Measurements from ENCODE around the gene ST3GAL3. TPM values are rescaled to one million over a fixed set of nuclear protein-coding genes. Genes with fewer than 3 reads are reported as not detected.

Gene ST3GAL3
- total and polyA plus RNA-seq, 3 donors from 2014 or later, result 42.9 to 62.0 (median 50.7) TPM

DNA sequence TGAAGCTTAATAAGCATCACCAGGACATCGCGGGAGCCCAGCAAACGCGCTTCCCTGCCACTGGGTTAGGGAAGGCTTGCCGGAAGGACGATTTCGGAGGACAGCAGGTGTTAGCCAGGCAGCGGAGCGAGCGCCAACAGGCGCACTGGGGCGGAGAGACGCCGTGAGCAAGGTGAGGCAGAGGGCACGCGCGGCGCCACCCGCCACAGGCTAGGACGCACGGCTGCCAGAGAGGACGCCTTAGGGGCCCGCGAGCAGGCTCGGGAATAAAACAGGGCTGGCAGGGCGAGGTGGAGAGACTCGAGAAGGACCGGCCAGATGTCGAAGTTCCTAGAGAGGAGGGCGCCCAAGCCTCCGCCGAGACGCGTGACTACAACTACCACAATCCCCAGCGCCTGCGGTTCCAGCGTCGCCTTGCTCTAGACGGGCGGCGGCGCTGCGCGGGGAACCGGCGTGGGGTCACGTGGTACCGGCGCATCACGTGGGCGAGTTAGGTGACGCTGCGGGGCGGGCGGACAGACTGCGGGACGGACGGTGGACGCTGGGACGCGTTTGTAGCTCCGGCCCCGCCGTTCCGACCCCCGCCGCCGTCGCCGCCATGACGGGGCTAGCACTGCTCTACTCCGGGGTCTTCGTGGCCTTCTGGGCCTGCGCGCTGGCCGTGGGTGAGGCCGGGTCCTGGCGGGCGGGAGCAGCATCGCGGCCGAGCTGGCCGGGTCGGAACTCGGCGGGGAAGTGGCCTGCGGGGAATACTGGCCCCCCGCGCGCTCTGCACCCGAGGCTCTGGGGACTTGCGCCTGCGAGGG lies 267.3 kb downstream of the ST3GAL3 start, which contains the start of gene ATP6V0B:
Gene ATP6V0B (plus strand): TSS at position 518 of the 806 bp plus-strand sequence. CDS start 81 bp downstream, at position 599.
- 0% methylated on average over 14 to 91 of the region's 93 CpGs for WGBS, 2 donors
- peaks cover 32% of the 10 kb centered on the region for H3K4me1 ChIP-seq
- H3K27me3 ChIP-seq, result no peaks in the 10 kb centered on the region
- DNase-seq, result peak; percentile 98
- intact Hi-C loops (cut with DNase I; ENCODE audit: low total_unique reads), result no loop called here
- H3K36me3 ChIP-seq (ENCODE audit: low read depth, missing control alignments), result no peaks in the 10 kb centered on the region
- peak; percentile 87 for TF ChIP-seq POLR2A (IDR thresholded peaks at IDR 0.05)
- TF ChIP-seq, protein P1, sequence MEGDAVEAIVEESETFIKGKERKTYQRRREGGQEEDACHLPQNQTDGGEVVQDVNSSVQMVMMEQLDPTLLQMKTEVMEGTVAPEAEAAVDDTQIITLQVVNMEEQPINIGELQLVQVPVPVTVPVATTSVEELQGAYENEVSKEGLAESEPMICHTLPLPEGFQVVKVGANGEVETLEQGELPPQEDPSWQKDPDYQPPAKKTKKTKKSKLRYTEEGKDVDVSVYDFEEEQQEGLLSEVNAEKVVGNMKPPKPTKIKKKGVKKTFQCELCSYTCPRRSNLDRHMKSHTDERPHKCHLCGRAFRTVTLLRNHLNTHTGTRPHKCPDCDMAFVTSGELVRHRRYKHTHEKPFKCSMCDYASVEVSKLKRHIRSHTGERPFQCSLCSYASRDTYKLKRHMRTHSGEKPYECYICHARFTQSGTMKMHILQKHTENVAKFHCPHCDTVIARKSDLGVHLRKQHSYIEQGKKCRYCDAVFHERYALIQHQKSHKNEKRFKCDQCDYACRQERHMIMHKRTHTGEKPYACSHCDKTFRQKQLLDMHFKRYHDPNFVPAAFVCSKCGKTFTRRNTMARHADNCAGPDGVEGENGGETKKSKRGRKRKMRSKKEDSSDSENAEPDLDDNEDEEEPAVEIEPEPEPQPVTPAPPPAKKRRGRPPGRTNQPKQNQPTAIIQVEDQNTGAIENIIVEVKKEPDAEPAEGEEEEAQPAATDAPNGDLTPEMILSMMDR (IDR thresholded peaks at IDR 0.05), result peak in 2 of 3 experiments; percentile 35 to 58
- peak within 1 kb of the TSS; percentile 76 to 89 for H3K27ac ChIP-seq
- peak within 1 kb of the TSS; percentile 87 to 89 for H3K4me3 ChIP-seq
- no peaks in the 10 kb centered on the region for H3K9me3 ChIP-seq

DNA sequence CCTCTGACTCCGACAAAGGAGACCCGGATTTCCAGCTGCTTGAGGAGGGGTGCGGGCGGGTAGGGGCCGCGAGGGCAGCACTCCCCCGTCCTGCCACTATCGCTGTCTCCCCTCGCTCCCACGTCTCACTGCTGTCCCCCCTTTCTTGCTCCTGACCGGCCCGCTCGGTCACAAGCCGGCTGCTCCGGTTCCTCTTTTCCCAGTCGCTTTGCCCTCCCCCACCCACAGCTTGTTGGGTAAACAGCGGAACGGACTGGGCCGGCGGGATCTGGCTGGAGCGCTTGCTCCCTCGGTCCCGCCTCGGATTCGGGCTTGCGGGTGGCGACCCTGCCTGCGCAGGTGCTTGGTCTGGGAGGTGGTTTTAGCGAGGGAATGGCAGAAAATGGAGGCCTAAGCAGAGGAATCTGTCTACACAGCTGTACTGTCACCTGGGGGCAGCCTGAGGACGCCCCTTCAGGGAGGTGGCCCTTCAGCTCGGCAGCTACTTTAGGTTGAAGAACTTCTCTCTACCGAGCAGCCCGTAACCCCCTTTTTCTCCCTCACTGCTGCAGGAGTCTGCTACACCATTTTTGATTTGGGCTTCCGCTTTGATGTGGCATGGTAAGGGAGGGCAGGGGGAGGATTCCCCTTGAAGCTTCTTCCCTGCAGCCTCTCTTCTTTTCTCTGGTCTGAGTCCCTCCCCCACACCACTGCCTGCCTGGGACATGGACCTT lies 268.1 kb downstream of the ST3GAL3 start:
- Histone ChIP-seq H3K4me1 (peaks cover 37% of the 10 kb centered on the region), H3K27me3 (no peaks in the 10 kb centered on the region), H3K36me3 (ENCODE audit: low read depth, missing control alignments) (no peaks in the 10 kb centered on the region), H3K27ac (peak overlapping the region; percentile 76 to 89), H3K4me3 (peak overlapping the region; percentile 87 to 89), H3K9me3 (no peaks in the 10 kb centered on the region)
- WGBS, 2 donors, result 1 to 3% methylated on average over 7 to 33 of the region's 34 CpGs
- DNase-seq, result peak; percentile 69
- intact Hi-C loops (cut with DNase I; ENCODE audit: low total_unique reads), result no loop called here
- TF ChIP-seq POLR2A (IDR thresholded peaks at IDR 0.05), result no peak
- TF ChIP-seq, protein P1 (IDR thresholded peaks at IDR 0.05), result no peak

DNA sequence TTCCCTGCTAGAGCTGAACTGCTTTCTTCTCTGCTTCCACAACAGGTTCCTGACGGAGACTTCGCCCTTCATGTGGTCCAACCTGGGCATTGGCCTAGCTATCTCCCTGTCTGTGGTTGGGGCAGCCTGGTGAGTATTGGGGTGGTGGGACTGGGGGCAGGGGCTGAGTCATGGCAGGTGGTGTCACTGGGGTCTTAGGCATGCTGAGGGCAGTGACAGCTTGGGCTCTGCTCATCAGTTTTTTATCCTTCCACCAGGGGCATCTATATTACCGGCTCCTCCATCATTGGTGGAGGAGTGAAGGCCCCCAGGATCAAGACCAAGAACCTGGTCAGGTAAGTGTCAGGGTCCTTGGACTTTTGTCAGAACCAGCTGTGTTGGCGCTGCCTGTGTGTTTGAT lies 268.7 kb downstream of the ST3GAL3 start:
- no peak for TF ChIP-seq POLR2A (IDR thresholded peaks at IDR 0.05)
- TF ChIP-seq, protein P1 (IDR thresholded peaks at IDR 0.05), result no peak
- no peaks in the 10 kb centered on the region for H3K36me3 ChIP-seq (ENCODE audit: low read depth, missing control alignments)
- DNase-seq, result no peak
- no peak overlapping the region for H3K27ac ChIP-seq
- intact Hi-C loops (cut with DNase I; ENCODE audit: low total_unique reads), result no loop called here
- peaks cover 33% of the 10 kb centered on the region for H3K4me1 ChIP-seq
- H3K27me3 ChIP-seq, result no peaks in the 10 kb centered on the region
- peak overlapping the region; percentile 87 to 89 for H3K4me3 ChIP-seq
- 53 to 72% methylated on average over 4 of the region's 4 CpGs for WGBS, 2 donors
- H3K9me3 ChIP-seq, result no peaks in the 10 kb centered on the region

DNA sequence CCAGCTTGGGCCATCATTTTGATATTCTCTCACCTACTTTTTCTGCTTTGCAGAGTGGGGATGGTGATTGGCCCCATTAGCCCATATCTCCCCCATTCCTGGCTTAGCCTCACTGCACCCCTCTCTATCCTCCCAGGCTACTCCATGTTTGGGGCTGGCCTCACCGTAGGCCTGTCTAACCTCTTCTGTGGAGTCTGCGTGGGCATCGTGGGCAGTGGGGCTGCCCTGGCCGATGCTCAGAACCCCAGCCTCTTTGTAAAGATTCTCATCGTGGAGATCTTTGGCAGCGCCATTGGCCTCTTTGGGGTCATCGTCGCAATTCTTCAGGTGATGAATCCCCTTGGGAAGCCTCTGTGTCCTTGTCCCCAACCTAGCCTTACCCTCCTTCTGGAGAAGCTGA lies 269.6 kb downstream of the ST3GAL3 start:
- no peak overlapping the region for H3K27ac ChIP-seq
- no peaks in the 10 kb centered on the region for H3K9me3 ChIP-seq
- peaks cover 32% of the 10 kb centered on the region for H3K4me1 ChIP-seq
- intact Hi-C loops (cut with DNase I; ENCODE audit: low total_unique reads), result no loop called here
- no peaks in the 10 kb centered on the region for H3K36me3 ChIP-seq (ENCODE audit: low read depth, missing control alignments)
- no peaks in the 10 kb centered on the region for H3K27me3 ChIP-seq
- no peak for DNase-seq
- TF ChIP-seq, protein P1 (IDR thresholded peaks at IDR 0.05), result no peak
- no peak for TF ChIP-seq POLR2A (IDR thresholded peaks at IDR 0.05)
- WGBS, 2 donors, result 89 to 91% methylated on average over 7 to 8 of the region's 8 CpGs
- no peak overlapping the region for H3K4me3 ChIP-seq

Data from testis (tissue), 3 donors.